Adrenal gland (tissue), 12 donors: ENCODE data around the gene NRARP. TPM values are rescaled to one million over a fixed set of nuclear protein-coding genes. Genes with fewer than 3 reads are reported as not detected.

Source experiments
- DNase-seq, 7 donors: peaks; one replicate each; pipeline ENCODE4 v3.0.0-alpha.2; 2019 to 2020
- H3K27ac ChIP-seq, 5 donors: fragments of 200-600 bp; sonication (generic) in 4 of 5; 1 replicate in 3 of 5; 2 replicates in 2 of 5; pipeline versions ENCODE4 v1.5.1 to v1.8.0; 2016 to 2020; ENCODE audit warnings: mild to moderate bottlenecking in 1 of 5
- H3K27me3 ChIP-seq: fragments of 200-600 bp; 2 replicates; pipeline ENCODE4 v1.8.0; 2021
- H3K36me3 ChIP-seq, 2 donors: fragments of 200-600 bp; replicated peaks in 1 of 2; 1 replicate in 1 of 2; 2 replicates in 1 of 2; pipeline versions ENCODE4 v1.5.1 to v1.8.0; 2018 to 2022
- H3K4me1 ChIP-seq, 2 donors: fragments of 200-600 bp; replicated peaks in 1 of 2; 1 replicate in 1 of 2; 2 replicates in 1 of 2; pipeline versions ENCODE4 v1.5.1 to v1.8.0; 2018 to 2021
- H3K4me3 ChIP-seq, 4 donors: fragments of 200-600 bp; sonication (generic) in 3 of 4; one replicate each; pipeline ENCODE4 v1.5.1; 2016 to 2018
- H3K9me3 ChIP-seq, 3 donors: fragments of 200-600 bp; sonication (generic) in 1 of 3; replicated peaks in 1 of 3; 1 replicate in 2 of 3; 2 replicates in 1 of 3; pipeline versions ENCODE4 v1.5.1 to v1.8.0; 2016 to 2021
- POLR2A ChIP-seq, 2 donors: fragments of 450-650 bp; IDR thresholded peaks; one replicate each; pipeline ENCODE4 v1.6.1; 2017; ENCODE audit warnings: antibody characterized with exemption in 2 of 2, mild to moderate bottlenecking in 2 of 2, moderate library complexity in 1 of 2
- WGBS, 4 donors: extraction: QIAGEN DNeasy Blood & Tissue Kit in 2 of 4; methylation state at CpG; one replicate each; pipeline versions ENCODE4 v1.1.5 to v1.1.7; 2013 to 2017; 5-methylcytosine and 5-hydroxymethylcytosine counted together
- intact Hi-C, 2 donors: fragments of 100-400 bp; cut with DNase I; formaldehyde crosslinking; loops; one replicate each; pipeline versions ENCODE4 v1.14.1 to v1.15.0; 2022 to 2023
- polyA plus RNA-seq, 3 donors: library from polyadenylated mRNA; stranded (reverse); fragments of 200-250 nt in 2 of 3; fragments of 350-450 nt in 1 of 3; fragmentation: Illumina TruSeq in 1 of 3; extraction: RNeasy Lipid Tissue Mini Kit (QIAGEN cat#74804) in 1 of 3; gene quantifications; one replicate each; pipeline ENCODE4 v1.2.3, GENCODE V29; 2013 to 2014
- total RNA-seq, 9 donors: library from RNA; depleted of rRNA in 4 of 9; stranded (reverse); fragments of >200 nt in 4 of 9; fragments of 120-200 nt in 1 of 9; fragmentation: NEBNext Ultra II Directional in 1 of 9; extraction: Animal tissue kit (Norgen Biotek cat#: 25700) in 1 of 9; gene quantifications; one replicate each; pipeline versions ENCODE4 v1.1.0 to v1.2.4, GENCODE V29; 2013 to 2023
- TF ChIP-seq, protein P1 (sequence below), 6 experiments: fragments of 450-650 bp in 4 of 6; fragments of 200-600 bp in 2 of 6; sonication (generic) in 1 of 6; IDR thresholded peaks; 1 replicate in 5 of 6; 2 replicates in 1 of 6; pipeline versions ENCODE4 v1.5.1 to v1.8.0; 2016 to 2021; ENCODE audit warnings: antibody characterized with exemption in 6 of 6, mild to moderate bottlenecking in 2 of 6, moderate library complexity in 1 of 6
- donor health status: healthy with polysubstance abuse.
- donor health status: Bipolar disorder and iron deficiency.
- donor health status: DM: yes; HTN: yes; CAD: no.
- donor health status: DM: no; HTN: no; CAD: no.
- donor health status: DM: no; HTN: no; CAD: no.
- donor health status: DM: yes; HTN: yes; CAD: no.

Gene NRARP
- total and polyA plus RNA-seq, 12 donors, result 0.59 to 11.2 (median 2.7) TPM

DNA sequence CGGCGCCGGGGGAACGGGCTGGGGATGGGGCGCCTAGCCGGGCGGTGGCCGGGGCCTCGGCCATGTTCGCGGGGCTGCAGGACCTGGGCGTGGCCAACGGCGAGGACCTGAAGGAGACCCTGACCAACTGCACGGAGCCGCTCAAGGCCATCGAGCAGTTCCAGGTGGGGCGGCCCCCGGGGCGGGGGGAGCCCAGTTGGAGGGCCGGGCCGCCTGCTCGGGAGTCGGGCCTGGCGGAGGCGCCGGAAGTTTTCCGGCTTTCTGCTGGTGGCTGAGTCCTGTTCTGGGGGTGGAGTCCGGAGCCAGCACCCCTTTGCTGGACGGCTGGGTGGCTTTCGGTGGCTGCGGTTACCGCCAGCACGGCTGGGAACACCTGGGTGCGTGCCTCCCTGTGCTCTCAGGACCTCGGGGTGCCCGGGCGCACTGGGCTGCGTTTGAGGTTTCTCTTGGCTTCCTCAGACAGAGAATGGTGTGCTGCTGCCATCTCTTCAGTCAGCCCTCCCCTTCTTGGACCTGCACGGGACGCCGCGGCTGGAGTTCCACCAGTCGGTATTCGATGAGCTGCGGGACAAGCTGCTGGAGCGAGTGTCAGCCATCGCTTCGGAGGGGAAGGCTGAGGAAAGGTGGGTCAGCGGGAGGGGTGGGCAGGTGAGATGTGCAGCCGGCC lies 46.5 kb downstream of the NRARP start:
- Histone ChIP-seq H3K9me3 (no peaks in the 10 kb centered on the region), H3K27me3 (no peaks in the 10 kb centered on the region), H3K4me3 (peak overlapping the region; percentile 80 to 99 (median 94)), H3K27ac (peak overlapping the region in 2 of 5 donors; percentile 47 to 88), H3K36me3 (peaks cover 0 to 15% of the 10 kb centered on the region in 2 donors), H3K4me1 (peaks cover 14 to 26% of the 10 kb centered on the region in 2 donors)
- peak in 6 of 7 donors; percentile 52 to 63 (median 58) for DNase-seq
- 2 to 4% (median 4%) methylated on average over 9 to 51 of the region's 51 CpGs for WGBS, 4 donors
- TF ChIP-seq, protein P1, sequence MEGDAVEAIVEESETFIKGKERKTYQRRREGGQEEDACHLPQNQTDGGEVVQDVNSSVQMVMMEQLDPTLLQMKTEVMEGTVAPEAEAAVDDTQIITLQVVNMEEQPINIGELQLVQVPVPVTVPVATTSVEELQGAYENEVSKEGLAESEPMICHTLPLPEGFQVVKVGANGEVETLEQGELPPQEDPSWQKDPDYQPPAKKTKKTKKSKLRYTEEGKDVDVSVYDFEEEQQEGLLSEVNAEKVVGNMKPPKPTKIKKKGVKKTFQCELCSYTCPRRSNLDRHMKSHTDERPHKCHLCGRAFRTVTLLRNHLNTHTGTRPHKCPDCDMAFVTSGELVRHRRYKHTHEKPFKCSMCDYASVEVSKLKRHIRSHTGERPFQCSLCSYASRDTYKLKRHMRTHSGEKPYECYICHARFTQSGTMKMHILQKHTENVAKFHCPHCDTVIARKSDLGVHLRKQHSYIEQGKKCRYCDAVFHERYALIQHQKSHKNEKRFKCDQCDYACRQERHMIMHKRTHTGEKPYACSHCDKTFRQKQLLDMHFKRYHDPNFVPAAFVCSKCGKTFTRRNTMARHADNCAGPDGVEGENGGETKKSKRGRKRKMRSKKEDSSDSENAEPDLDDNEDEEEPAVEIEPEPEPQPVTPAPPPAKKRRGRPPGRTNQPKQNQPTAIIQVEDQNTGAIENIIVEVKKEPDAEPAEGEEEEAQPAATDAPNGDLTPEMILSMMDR (IDR thresholded peaks at IDR 0.05), result no peak
- intact Hi-C loops, result no loop called here

DNA sequence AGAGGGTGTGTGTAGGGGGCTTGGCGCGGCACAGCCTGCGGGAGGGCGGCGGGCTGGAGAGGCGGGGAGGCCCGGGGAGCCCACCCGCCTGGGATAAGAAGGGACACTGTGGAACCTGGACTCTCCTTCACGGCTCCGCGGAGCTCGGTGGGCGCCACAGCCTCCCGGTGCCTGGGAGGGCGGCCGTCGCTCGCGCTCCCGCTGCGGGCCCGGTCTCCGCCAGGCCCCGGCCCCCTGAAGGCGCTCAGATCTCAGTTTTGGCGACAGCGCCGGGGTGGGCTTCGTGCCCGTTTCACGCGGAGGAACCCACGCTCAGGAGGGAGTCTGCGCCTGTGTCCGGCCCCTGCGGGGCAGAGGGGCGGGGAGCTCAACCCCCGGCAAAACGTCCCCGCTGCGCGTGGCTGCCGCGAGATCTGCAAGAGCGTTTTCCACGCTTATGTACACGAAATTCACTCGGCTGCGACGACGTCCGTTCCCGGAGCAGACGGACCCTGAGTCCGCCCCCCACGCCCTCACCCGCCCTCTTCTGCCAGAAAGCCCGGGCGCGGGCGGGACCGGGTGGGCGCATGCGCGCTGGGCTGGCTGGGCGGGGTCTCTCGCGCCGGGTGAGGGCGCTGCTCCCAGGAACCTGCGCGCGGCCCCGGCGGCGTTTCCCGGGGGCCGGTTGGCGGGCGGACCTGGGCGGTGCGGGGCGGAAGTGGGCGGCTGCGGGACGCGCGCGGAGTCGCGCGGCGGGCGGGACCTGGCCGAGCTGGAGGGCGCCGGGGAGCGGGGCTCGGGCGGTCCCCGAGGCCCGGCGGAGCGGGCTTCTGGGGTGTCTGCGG lies 47.2 kb downstream of the NRARP start, which contains the start of gene NELFB:
Gene NELFB, plus strand, starts transcription at position 704 of the 824 bp plus-strand sequence.
- 1 to 4% (median 2%) methylated on average over 15 to 105 of the region's 105 CpGs for WGBS, 4 donors
- H3K4me1 ChIP-seq, result peaks cover 14 to 31% of the 10 kb centered on the region in 2 donors

GRCh38 chr9:137253717-137254623 lies 48.1 kb downstream of the NRARP start:
- Histone ChIP-seq H3K27ac (peak overlapping the region in 2 of 5 donors; percentile 65 to 88), H3K27me3 (no peaks in the 10 kb centered on the region), H3K36me3 (peaks cover 0 to 10% of the 10 kb centered on the region in 2 donors), H3K9me3 (no peaks in the 10 kb centered on the region), H3K4me3 (peak overlapping the region in 2 of 4 donors; percentile 44 to 99), H3K4me1 (peaks cover 14 to 31% of the 10 kb centered on the region in 2 donors)
- peak in 5 of 7 donors; percentile 49 to 68 (median 62) for DNase-seq
- 33 to 60% (median 48%) methylated on average over 11 to 21 of the region's 21 CpGs for WGBS, 4 donors
- intact Hi-C loops, result no loop called here
- no peak for TF ChIP-seq POLR2A (IDR thresholded peaks at IDR 0.05)
- TF ChIP-seq, protein P1 (IDR thresholded peaks at IDR 0.05), result no peak

More for the DNA sequence above, 47.2 kb downstream of the NRARP start, which contains the start of gene NELFB:
- peak; percentile 48 to 58 for TF ChIP-seq POLR2A (IDR thresholded peaks at IDR 0.05)
- TF ChIP-seq, protein P1 (IDR thresholded peaks at IDR 0.05), result peak in 1 of 6 experiments; percentile 11
- no peaks in the 10 kb centered on the region for H3K9me3 ChIP-seq
- intact Hi-C loops, result no loop called here
- peak within 1 kb of the TSS; percentile 80 to 99 (median 94) for H3K4me3 ChIP-seq
- peaks cover 0 to 15% of the 10 kb centered on the region in 2 donors for H3K36me3 ChIP-seq
- peak within 1 kb of the TSS in 3 of 5 donors; percentile 20 to 88 (median 65) for H3K27ac ChIP-seq
- DNase-seq, result peak; percentile 87 to 95 (median 93)
- no peaks in the 10 kb centered on the region for H3K27me3 ChIP-seq
